LNCAP (cell line): ENCODE data around the gene ERRFI1.

Source experiments
- TF ChIP-seq, protein P1 (sequence below): fragments of 450-650 bp; IDR thresholded peaks from 2 replicates; pipeline ENCODE4 v1.5.1; 2017; ENCODE audit warnings: mild to moderate bottlenecking

Gene ERRFI1

DNA sequence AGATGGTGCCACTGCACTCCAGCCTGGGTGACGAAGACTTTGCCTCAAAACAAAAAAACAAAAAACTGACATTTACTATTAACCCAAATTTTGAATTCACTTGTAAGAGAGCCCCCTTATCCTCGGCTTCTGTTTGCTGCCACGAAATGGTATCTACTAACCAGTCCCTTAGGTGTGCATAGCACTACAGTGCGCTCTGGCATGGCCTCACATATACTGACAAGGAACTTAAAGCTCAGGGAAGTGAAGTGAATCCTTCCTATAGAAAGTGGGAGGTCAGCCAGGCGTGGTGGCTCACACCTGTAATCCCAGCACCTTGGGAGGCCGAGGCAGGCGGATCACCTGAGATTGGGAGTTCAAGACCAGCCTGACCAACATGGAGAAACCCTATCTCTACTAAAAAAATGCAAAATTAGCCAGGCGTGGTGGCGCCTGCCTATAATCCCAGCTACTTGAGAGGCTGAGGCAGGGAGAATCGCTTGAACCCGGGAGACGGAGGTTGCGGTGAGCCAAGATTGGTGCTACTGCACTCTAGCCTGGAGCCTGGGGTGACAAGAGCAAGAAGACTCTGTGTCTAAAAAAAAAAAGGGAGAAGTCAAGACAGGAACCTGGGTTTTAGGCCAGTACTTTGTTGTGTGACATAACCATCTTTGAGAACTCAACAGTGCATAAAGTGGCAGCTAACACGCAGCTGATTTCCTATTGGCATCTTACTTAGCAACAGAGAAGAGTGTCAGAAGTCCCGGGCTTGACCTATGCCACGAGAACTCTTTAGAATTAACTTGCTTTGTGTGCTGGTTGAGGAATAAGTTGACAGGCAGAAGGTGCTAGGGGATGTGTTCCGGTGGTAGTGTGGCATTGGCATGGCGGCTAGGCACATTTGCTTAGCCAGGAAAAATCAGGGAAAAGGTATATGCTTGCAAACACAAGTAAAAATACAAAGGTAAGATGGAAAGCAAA, 16.8 kb downstream of the ERRFI1 start:
- TF ChIP-seq, protein P1, sequence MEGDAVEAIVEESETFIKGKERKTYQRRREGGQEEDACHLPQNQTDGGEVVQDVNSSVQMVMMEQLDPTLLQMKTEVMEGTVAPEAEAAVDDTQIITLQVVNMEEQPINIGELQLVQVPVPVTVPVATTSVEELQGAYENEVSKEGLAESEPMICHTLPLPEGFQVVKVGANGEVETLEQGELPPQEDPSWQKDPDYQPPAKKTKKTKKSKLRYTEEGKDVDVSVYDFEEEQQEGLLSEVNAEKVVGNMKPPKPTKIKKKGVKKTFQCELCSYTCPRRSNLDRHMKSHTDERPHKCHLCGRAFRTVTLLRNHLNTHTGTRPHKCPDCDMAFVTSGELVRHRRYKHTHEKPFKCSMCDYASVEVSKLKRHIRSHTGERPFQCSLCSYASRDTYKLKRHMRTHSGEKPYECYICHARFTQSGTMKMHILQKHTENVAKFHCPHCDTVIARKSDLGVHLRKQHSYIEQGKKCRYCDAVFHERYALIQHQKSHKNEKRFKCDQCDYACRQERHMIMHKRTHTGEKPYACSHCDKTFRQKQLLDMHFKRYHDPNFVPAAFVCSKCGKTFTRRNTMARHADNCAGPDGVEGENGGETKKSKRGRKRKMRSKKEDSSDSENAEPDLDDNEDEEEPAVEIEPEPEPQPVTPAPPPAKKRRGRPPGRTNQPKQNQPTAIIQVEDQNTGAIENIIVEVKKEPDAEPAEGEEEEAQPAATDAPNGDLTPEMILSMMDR = no peak

DNA sequence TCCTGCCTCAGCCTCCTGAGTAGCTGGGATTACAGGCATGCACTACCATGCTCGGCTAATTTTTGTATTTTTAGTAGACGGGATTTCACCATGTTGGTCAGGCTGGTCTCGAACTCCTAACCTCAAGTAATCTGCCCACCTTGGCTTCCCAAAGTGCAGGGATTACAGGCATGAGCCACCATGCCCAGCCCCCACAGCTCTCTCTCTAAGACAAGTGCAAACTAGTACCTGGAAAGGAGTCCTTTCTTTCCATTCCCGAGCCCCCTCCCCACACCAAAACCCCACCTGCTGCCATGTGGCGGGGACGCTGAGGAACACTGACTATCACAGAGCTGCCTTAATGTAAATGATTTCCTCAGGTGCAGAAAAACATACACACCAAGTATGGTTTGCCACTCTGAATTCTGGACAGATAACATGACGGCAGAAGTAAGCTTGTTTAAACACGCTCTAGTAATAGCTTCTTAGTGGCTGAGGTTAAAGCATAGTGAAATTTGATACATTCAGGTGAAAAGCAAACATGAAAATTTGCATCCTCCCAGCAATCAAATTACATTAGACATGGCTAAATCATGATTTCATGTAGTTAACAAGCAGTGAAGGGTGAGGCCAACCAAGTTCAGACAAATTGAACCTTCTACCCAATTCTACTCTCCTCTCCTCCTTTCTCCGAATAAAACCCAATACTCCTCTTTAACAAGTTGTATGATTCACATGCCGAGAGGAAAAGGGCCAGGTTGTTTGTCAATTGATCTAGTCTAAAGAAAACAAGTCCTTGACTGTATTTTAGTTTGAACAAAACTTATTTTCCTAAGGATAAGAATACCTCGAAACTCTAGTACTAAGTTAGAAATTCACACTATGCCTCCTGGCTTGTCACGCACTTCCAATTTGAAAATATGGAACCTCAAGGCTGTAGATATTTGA, 19.8 kb downstream of the ERRFI1 start:
- TF ChIP-seq, protein P1 = no peak

DNA sequence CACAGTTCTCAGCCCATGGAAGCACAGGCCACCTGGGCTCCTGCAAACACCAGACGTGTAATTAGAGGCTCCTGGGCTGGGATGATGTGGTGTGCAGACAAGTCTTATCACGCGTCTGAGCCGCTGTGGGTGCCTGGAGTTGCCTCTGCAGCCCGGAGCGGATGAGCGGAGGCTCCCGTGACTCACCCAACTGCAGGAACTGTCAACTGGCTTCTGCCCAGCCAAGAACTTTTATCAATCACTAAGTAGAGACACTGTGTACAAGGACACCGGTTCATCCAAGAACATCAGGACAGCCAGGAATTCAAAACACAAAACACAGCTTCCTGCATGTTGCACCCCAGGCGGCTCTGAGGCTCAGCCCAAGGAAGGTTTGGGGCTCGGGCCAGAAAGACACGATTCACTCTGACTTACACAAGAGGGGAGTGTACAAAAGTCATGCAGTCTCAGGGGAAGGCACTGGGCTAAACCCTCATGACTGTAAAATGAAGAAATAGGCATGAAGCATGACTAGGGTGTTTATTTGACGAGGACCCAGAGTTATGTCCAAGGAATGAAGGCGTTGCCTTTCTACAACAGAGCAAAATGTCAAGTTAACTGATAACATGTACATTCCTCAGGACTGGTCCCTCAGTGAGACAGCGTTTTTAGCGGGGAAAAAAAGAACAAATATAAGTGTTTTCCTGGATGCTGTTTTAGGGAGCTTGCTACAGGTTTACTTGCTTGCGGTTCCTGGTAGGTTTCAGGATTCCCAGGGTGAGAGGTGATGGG, 21.1 kb downstream of the ERRFI1 start:
- TF ChIP-seq, protein P1 = no peak

DNA sequence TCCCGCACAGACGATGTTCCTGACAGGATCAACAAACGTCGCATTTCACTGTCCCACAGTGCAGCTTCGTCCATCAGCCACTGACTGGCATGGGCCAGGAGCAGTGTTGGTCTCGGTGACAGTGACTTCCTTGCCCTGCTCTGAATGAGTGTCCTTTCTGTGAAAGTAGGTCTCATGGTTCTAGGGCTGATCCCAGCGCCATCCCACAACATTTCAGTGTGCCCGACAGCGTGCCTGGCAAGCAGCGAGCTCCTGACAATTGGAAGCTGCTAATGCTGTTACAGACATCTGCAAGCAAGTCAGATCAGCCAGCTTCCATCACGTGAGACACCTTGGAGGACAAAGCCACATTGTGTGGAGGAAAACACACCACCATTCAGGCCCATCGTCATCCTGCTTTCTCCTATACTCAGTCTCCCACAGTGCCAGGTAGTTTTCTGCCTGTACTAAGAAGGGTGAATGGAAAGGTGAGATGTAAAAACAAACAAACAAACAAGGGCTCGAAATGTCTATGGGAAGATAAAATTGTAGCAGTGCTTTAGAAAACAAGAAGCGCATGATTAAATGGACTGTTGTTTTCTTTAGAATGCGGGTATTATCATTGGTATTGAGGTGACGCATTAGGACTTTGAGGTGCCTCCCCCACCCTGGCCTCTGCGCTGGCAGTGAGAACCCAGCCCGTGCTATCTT, 21.9 kb downstream of the ERRFI1 start:
- TF ChIP-seq, protein P1 = no peak

DNA sequence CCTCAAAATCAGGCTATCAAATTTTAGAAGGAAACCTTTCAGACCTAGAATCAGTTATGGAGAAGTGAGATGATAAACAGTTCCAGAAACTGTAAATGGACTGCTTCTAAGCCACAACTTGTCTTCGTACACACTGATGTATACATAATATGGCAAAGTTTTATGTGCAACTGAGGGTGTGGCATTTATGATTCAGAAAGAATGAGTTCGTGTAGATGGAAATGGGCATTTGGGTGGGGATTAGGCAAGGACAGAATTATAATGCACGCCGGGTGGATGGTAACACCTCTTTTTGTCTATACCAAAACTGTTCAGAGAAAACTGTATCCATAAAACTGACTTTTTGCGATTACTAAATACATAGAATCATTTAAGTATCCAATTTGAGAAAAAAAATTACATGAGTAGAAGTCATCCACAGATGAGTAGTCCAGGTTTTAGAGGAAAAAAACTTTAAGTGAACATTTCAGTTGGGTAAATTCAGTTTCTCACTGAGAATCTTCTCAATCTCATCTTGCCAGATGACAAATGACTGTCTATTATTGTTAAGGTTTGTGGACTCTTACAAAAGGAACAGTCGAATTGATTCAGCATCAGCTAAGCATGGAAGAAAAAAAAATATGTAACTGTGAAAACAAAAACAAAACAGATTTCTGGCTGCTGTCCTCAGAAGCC, 22.5 kb downstream of the ERRFI1 start:
- TF ChIP-seq, protein P1 = no peak

DNA sequence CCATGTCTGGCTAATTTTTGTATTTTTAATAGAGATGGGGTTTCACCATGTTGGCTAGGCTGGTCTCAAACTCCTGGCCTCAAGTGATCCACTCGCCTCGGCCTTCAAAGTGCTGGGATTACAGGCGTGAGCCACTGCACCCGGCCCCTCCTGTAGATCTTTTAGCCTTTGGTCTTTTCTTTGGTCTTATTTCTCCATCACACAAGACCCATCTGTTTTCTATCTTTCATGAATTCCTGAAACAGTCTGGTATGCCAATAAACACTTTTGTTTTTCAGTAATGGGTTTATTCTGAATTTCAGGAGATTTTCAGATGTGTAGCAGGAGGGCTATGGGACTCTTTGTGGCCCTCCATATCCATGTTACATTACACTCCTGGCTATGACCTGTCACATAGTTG, 23.2 kb downstream of the ERRFI1 start:
- TF ChIP-seq, protein P1 = no peak
